ELR (cell line): Measurements from ENCODE around the gene GNB1L.

Experiments used
- DNase-seq: peaks from one replicate; pipeline ENCODE4 v3.0.0-alpha.2; 2015; ENCODE audit warnings: low read depth

The GNB1L gene

DNA sequence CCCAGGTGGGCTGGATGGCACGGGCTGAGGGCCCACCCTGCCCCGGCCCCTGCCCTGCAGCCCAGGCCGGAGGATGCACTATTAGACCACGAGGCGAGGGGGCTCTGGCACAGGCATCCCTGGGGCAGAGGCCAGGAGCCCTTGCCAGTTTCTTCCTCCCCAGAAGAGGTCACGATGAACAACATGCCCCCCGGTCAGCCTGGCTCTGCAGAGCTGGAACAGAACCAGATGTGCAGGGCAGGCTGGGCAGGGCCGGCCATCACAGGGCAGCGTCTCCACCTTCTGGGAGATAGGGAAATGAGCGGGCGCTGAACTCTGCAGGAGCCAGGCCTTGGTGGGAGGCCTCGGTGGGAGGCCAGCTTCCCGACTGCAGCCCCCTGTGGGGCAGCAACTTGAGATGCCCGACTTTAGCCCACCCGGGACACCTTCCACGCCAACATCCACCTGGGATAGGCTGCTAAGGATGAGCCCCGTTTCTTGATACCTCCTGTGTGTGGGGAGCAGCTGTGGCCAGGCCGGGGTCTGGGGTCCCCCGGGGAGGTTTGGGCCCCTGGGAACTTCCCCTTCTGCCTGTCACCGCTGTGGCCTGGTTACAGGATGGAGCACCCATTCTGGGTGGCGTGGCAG, 21.8 kb upstream of the GNB1L start:
- DNase-seq, result no peak

DNA sequence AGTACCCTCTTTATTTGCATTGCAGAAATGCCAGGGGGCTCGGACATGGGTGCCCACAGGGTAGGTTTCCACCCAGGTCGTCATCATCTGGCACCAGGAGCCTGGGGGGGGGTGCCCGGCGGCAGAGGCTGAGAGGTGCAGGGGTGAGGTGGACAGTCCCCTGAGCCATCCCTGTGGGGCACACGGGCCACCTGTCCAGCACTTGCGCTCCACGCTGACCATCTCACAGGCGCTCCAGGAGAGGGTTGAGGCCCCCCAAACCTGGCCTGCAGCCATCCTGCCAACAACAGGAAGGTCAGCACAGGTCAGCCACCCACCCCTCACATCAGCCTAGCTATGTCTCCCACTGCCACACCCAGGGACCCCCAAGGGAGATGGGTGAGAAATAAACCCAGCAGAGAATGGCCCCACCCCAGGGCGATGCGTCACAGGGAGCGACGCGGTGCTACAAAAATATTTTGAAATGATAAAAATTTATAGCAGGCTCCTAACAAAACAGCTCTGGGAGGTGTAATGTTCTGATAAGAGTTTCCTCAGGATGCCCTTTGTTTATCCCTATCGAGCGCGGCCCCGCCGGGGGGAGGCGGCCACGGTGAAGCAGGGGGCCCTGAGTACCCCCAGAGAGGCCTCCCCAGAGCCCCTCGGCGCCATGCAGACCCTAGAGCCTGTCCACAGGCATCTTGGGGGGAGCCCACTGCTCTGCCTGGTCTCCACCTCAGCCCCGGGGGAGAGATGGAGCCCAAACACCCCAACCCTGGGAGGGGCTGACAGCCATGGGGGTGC, 21.0 kb upstream of the GNB1L start:
- DNase-seq, result no peak

DNA sequence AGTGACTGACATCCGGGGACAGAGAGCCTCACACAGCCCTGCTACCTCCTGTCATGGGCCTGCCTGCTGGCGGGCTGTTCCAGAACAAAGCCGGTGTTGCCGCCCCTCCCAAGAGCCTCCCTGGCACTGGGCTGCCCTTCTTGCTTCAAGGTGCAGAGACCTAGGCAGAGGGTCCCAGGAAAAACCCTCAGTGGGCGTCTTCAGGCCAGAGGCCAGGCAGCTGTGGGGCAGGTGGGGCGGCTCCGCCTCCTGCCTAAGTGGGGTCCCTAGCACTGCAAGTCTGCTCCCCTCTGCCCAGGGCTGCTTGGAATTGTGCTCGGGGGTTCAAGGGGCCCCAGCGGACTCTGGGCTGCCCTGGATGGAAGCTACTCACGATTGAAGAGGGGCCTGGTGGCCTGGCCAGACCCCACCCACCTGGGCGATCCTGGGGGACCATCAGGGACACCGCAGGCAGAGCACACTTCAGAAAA, 20.4 kb upstream of the GNB1L start:
- DNase-seq, result no peak

DNA sequence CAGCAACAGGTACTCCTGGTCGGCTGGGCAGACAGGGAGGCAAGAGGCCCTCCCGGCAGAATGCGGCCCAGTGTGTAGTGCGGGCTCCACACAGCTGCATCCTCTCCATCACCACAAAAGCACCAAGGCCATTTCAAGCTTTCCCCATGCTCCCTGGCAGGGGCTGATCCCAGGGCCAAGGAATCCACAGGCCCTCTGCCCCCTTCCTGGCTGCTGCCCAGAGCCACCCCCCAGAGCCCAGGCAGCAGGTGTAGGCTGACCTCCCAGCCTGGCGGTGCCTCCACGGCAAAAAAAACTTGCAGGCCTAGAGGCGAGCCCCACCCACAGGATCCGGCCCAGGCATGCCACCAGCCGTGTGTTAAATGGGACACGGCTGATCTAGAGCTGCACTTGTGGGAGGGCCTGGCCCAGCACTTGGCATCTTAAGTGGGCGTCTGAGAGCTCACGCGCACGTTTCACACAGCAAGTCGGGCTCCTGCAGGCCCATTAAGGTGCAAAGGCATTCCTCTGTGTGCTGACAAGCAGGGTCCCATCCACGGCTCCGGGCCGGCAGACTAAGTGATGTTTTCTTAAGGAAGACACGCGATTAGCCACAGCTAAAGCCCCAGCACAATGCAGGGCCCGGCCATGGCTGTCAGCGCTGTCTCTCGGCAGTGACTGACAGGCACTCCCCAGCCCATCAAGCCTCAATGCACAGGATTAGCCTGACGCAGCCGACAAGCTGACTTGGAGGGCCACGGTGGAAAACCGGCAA, 19.8 kb upstream of the GNB1L start:
- no peak for DNase-seq

DNA sequence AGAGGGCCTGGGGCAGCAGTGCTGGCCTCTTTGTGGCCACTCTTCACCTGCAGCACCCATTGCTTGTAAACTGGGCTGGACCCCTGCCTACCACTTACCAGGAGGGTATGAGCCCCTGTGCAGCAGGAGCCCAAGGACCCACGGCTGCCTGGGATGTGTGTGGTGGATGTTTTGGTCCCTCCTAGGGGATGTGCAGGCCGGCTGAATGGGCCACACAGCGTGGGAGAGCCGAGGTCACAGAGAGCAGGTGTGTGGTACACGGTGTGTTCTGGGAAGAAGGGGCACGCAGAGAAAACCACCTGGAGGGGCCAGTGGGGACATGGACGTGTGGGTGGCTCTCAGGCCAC, 19.3 kb upstream of the GNB1L start:
- no peak for DNase-seq

DNA sequence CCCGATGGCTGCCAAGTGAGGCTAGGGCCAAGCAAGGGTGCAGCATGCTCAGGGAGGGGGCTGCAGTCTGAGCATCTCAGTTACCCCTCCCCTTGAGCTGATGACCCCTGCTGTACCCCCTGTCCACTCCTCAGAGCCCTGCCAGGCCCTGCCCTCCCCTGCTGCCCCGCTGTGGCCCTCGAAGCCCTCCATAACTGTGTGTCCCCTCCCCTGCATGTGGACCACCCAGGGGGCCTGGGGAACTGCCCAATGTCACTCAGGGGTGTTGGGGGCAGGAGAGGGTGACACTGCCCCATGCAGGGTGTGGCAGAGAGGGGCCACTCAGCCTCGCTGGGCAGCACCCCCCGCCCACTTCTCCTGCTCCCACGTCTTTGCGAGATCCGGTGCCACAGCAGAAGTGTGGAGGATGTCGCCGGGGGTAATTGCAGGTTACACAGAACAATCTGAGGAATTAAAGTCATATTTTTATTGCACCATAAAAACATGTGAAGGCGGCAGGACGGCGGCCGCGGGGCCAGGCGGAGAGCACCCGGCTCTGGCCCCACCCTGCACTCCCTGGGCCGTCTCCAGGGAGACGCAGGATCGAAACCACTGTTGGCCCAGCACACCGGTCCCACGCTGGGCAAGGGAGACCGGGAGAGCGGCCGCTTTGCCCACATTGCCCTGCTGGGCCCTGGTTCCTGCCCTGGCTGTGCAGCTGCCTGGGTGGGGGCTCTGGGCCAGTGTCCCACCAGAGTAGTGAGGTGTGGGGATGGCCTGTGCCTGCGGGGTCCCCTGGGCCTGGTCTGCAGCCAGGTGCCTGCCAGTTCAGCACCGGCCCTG, 18.7 kb upstream of the GNB1L start:
- no peak for DNase-seq

DNA sequence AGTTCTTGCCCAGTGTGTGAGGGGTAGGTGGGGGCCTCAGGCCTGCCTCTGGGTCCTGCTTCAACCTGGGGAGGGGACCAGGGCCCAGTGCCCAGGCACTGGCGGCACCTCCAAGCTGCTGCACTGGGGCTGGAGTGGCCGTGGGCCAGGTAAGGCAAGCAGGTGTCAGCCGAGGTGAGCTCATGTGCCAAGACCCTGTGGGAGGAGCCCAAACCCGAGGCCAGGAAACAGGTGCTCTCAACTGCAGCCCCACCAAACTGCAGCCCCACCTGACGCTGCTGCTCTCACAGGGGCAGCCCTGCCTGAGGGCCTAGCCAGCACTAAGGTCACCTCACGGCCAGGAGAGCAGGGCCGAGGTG, 18.1 kb upstream of the GNB1L start:
- no peak for DNase-seq

DNA sequence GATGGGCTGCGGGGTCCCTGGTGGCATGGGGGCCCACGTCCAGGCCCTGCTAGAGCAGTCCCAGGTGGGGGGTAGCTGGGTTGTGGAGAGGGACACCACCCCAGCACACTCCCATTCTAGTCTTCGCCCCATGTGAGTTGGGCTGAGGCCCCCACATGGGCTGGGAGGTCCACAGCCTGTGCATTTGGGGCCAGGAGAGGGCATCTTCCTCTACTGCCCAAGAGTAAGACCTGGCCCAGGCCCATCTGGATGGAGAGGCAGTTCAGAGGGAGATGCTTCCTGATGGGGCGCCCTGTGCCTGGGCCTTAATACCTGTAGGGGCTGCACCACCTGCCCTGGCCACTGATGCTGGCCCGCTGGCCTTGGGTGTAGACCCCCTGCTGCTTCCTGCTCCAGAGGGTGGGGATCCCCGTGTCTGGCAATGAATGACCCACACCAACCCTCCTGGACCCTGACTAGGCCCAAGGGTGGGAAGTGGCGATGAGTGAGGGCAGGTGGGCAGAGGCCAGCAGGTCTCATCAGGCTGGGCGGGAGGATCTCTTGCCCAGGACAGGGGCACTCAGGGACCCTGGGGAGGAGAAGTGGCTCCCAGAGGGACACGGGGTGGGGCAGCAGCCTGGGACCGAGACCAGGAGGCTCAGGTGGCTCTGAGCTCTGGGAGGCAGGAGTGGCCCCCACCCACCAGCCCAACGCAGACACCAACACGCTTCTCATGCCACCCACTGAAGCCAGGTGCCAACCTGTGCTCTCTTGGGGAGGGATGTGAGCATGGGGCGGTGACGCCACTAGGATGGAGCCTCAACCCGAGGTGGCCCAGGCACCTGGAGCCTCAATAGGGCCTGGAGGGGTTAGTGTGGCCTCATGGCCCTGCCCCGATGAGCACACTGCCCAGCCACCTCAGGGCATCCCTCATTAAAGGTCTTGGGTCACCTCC, 17.4 kb upstream of the GNB1L start:
- DNase-seq, result no peak

DNA sequence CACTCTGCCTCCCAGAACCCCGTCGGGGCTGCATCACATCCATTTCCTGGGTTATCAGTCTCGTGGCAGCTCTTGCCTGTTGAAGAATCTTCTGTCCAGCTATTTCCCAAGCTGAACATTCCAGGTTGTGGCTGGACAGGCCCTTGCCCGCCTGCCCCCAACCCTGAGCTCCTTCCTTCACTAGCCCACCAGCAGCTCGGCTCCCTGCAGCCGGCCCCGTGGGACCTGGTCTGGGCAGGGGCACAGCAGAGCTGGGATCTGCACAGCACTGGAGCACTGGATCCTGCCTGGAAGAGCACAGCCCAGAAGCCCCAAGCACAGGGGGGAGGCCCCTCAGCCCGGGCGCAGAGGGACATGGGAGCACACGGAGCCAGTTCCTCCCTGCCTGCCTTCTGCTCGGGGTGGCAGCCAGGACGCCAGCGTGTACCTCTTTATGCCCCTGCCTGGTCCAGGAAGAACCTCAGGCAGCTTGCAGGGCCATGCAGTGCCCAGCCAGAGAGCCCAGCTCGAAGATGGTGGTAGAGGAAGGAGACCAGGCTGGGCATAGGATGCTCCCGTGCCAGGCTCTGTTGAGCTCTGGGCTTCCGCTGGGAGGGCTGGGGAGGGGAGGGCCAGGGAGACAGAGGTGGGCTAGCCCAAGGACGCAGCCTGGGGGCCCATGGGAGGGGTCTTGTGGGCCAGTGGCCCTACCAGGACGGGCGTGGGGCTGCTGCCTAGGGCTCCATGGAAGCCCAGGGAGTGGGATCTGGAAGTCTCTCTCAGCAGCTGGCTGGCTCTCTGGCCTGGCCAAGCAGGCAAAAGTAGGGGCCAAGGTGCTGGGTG, 16.6 kb upstream of the GNB1L start:
- DNase-seq, result no peak

DNA sequence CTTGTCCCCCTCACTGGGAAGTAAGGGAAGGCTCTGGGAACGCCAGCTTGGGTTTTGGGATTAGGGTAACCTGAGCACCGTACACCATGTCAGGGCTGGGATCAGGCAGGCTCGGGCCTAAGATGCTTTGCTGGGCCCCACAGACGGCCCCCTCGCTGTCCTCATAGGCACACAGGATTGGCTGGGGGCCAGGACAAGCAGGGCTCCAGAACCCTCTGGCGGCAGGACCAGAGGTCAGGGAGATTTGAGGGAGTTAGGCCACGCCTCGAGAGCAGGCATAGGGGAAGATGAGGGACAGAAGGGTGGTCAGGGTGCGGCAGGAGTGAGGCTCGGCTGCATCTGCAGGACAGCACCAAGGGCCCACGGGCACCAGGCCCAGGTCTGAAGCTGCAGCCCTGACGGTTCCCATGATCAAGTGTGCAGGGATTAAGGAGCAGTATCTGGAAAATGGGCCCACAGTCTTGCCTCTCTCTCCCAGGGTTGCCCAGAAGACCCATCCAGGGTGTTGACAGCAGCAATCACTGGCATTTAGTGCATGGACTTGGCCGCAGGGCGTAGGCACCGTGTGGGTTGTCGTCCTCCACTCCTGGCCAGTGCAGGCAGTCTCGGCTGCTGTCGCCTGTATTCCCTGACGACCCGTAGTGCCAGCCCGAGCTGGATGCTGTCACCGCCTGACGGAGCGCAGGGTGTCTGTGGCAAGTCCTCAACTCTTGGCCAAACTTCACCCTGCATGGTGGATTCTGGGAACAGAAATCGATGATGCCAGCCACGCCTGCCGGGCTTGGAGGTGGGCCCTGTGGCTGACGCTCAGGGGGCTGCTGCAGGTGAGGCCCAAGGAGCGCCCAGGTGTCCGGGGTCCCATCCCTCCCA, 15.7 kb upstream of the GNB1L start:
- DNase-seq, result no peak

DNA sequence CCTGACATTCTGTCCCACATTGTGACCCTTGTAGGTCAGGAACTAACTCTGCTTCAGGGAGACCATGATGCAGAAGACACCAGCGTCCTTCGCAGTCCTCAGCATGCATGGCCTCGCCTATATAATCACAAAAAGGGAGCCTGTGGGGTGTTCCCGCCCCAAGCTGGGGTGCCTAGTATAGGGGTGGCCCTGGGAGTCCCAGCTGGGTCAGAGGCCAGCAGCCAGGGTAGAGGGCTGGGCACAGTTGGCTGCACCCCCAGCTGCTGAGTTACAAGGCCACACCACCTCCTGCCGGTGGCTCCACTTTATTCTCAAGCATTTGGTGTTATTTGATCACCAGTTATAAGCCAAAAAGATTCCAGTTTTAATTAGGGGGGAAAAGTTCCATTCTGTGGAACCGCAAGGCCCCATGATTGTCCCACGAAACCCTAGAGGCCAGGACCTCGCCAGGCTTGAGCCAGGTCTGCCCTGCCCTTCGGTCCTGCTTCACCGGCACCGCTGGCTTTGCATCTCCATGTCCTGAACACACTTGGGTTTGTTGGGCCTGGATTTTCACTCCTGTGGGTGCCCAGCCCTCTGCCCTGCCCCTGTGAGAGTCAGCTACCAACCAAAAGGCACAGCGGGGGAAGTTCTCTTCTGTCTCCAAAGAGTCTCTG, 15.0 kb upstream of the GNB1L start:
- DNase-seq, result no peak

DNA sequence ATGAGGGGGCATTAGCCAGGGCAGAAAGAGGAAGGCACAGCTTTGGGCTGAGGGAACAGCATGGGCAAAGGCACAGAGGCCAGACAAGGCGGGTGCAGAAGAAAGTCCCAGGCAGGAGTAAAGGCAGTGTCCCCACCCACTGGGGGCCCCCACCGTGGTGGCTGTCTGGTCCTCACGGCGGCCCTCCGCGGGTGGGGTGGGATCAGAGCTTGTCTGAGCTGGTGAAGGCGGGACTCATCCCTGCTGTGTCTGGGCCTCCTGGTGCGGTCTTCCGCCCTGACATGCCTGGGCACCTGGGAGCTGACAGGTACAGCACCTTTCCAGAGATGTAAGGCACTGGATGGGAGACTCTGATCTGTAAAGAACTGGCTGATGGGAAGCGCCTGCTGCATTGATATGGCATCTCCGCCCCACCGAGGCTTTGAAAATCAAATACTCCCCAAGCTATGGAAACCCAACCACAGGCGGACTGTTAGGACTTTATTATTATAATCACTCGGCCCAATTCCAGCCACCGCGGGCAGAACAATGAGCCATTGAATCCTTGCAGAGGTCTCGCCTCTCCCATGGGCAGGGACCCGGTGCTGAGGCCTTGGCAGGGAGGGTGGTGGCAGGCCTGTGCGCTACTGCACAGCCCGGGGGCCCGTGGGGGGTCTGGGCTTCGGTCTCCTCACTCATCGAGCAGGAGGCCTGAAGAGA, 14.2 kb upstream of the GNB1L start:
- no peak for DNase-seq

DNA sequence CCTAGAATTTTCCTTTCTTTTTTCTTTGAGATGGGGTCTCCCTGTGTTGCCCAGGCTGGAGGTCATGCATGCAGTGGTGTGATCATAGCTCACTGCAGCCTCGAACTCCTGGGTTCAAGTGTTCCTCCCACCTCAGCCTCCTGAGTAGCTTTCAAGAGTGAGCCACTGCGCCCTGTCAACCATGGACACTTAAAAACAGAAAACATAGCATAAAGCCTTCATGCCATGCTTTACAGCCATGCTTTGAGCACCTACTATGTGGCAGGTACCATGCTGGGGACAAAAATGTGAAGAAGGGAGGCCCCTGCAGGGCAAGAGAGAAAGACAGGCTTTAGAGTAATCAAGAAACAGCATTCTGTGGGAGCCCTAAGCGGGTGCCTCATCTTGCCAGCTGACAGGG, 13.7 kb upstream of the GNB1L start:
- DNase-seq, result no peak

DNA sequence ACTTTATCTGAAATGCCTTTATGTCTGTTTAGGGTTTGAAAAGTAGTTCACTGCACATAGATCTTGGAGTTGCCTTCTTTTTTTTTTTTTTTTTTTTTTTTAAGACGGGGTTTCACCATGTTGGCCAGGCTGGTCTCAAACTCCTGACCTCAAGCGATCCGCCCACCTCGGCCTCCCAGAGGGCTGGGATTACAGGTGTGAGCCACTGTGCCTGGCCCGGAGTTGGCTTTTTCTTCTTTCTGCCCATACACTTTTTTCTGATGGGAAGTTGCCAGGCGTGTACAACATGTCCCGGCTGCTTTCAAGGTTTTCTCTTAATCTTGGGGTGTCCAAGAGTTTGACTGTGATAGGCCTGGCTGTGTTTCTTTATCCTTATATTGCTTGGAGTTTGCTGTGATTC, 12.9 kb upstream of the GNB1L start:
- DNase-seq, result no peak

DNA sequence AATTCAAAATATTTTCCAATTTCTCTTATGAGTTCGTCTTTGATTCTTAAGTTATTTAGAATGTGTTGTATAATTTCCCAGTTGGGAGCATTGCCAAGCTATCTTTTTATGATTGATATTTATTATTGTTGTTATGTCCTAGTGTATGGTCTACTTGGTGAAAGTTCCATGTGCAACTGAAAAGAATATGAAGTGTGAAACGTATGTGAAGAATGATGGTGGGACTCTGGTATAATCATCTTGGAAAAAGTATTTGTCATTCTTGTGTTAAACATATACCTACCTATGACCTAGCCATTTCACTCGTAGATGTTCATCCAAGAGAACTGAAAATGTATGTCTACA, 12.0 kb upstream of the GNB1L start:
- DNase-seq, result no peak

DNA sequence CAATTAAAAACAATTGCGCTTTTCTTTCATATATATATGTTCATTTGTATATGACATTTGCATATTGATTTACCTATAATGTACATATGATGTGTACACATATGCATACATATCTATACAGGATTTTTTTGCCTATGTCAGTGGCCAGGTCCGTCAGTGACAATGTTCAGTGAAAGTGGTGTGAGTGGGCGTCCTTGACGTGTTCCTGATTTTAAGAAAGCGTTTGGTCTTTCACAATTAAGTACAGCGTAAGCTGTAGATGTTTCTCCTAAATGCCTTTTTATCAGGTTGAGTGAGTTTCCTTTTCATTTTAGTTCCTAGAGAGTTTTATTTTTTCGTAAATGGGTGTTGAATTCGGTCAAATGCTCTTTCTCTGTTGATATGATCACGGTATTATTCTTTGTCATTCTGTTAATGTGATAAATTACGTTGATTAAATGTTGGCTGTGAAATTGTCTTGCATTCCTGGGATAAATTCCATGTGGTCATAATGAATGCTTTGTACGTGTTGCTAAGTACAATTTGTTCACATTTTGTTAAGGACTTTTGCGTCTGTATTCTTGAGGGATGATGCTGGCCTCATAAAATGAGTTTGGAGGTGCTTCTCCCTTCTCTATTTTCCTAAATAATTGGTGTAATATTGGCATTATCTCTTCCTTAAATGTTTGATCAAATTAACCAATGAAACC, 10.6 kb upstream of the GNB1L start:
- DNase-seq, result no peak

DNA sequence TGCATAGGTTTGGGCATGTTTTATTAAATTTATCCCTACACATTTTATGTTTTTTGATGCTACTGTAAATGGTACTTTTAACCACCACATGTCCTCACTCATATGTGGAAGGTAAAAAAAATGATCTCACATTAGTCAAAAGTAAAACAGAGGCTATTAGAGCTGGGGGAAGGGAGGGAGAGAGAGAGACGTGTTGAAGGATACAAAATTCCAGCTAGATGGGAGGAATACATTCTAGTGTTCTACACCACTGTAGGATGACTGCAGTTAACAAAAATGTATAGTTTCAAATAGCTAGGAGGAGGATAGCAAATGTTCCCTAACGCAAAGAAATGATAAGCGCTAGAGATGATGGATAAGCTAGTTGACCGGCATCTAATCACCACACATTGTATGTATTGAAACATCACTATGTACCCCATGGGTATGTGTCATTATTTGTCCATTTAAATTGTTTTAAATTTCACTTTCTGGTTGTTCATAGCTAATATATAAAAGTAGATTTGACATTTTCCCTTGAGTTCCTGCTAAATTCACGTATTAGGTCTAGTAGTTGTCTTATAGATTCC, 9.9 kb upstream of the GNB1L start:
- DNase-seq, result no peak
